T-cell (primary cell): ENCODE results near the gene LUZP2. TPM values are rescaled to one million over a fixed set of nuclear protein-coding genes. Genes with fewer than 3 reads are reported as not detected.

Source experiments
- ATAC-seq, 4 experiments: fragments of 200-7000 bp in 3 of 4; fragments of 150-1000 bp in 1 of 4; cut with Tn5 transposase; replicated peaks in 1 of 4; 1 replicate in 3 of 4; 2 replicates in 1 of 4; pipeline ENCODE4 v1.10.0; 2021; ENCODE audit warnings: moderate library complexity in 3 of 4, mild to moderate bottlenecking in 2 of 4, moderate number of reproducible peaks in 1 of 4
- CTCF ChIA-PET, 2 donors: fragments of 300-600 bp; sonication (Branson Sonifier 250); formaldehyde crosslinking; loops; one replicate each; lab custom pipeline; 2022; ENCODE audit warnings: antibody characterized with exemption in 2 of 2; lab: Charles Lee
- POLR2A ChIA-PET, 2 donors: fragments of 300-600 bp; sonication (Branson Sonifier 250); formaldehyde crosslinking; loops; one replicate each; lab custom pipeline; 2022; ENCODE audit warnings: antibody characterized with exemption in 2 of 2; lab: Charles Lee
- DNase-seq, 35 experiments: peaks; one replicate each; pipeline versions ENCODE4 v3.0.0 to v3.0.0-alpha.2; 2013 to 2023
- H3K27ac ChIP-seq: one replicate; pipeline ENCODE4 v1.5.1; 2013; ENCODE audit warnings: low read length
- H3K27me3 ChIP-seq, 2 experiments: replicated peaks in 1 of 2; 1 replicate in 1 of 2; 2 replicates in 1 of 2; pipeline versions ENCODE4 v1.6.1 to v1.7.0; 2013; ENCODE audit warnings: low read length in 1 of 2, mixed read lengths in 1 of 2; ENCODE audit not compliant: control insufficient read depth in 2 of 2, insufficient read depth in 2 of 2; ENCODE audit errors: extremely low read depth in 1 of 2
- H3K36me3 ChIP-seq, 2 donors: 1 replicate in 1 of 2; 2 replicates in 1 of 2; pipeline versions ENCODE4 v1.6.1 to v1.7.0; 2013; ENCODE audit warnings: low read length in 1 of 2; ENCODE audit not compliant: control insufficient read depth in 2 of 2, insufficient read depth in 1 of 2; ENCODE audit errors: extremely low read depth in 1 of 2
- H3K4me1 ChIP-seq, 2 experiments: 1 replicate in 1 of 2; 2 replicates in 1 of 2; pipeline versions ENCODE4 v1.6.1 to v1.7.0; 2013; ENCODE audit warnings: low read length in 2 of 2, mixed read lengths in 1 of 2; ENCODE audit not compliant: insufficient read depth in 2 of 2, control insufficient read depth in 1 of 2; ENCODE audit errors: extremely low read depth in 1 of 2
- H3K4me3 ChIP-seq, 2 donors: 1 replicate in 1 of 2; 2 replicates in 1 of 2; pipeline versions ENCODE4 v1.5.1 to v1.7.0; 2013; ENCODE audit warnings: mild to moderate bottlenecking in 2 of 2, low read length in 1 of 2, moderate library complexity in 1 of 2; ENCODE audit not compliant: control insufficient read depth in 1 of 2; ENCODE audit errors: extremely low read depth in 1 of 2
- H3K9me3 ChIP-seq: 2 replicates; pipeline ENCODE4 v1.7.0; 2013
- H3K27ac Mint-ChIP-seq, 2 donors: one replicate each; pipeline ENCODE4 v1.8.0; 2020 to 2021; ENCODE audit warnings: mild to moderate bottlenecking in 2 of 2, mixed read lengths in 2 of 2
- H3K27me3 Mint-ChIP-seq, 2 donors: one replicate each; pipeline ENCODE4 v1.8.0; 2021 to 2022; ENCODE audit warnings: mixed read lengths in 2 of 2
- H3K36me3 Mint-ChIP-seq: one replicate; pipeline ENCODE4 v1.8.0; 2021; ENCODE audit warnings: mixed read lengths
- H3K4me1 Mint-ChIP-seq, 3 donors: one replicate each; pipeline ENCODE4 v1.8.0; 2020 to 2022; ENCODE audit warnings: mixed read lengths in 3 of 3, mild to moderate bottlenecking in 1 of 3
- H3K4me3 Mint-ChIP-seq, 3 donors: one replicate each; pipeline ENCODE4 v1.8.0; 2020 to 2022; ENCODE audit warnings: mild to moderate bottlenecking in 3 of 3, mixed read lengths in 3 of 3, moderate library complexity in 3 of 3
- H3K9me3 Mint-ChIP-seq, 3 donors: one replicate each; pipeline ENCODE4 v1.8.0; 2020 to 2022; ENCODE audit warnings: mixed read lengths in 3 of 3
- WGBS: methylation state at CpG from one replicate; pipeline ENCODE4 v1.1.5; 2013; ENCODE audit warnings: missing lambda C conversion rate; ENCODE audit not compliant: insufficient coverage; 5-methylcytosine and 5-hydroxymethylcytosine counted together
- total RNA-seq, 35 experiments: library from RNA in 6 of 35; stranded (reverse) in 6 of 35; fragments of 120-200 nt in 1 of 35; gene quantifications; one replicate each; pipeline versions ENCODE4 v1.2.1 to v1.2.4 and lab custom pipeline; 2013 to 2026

Gene LUZP2
- total RNA-seq, 5 donors from 2014 or later (not counting 1 experiment from before 2014, with no cell fraction given), result not detected

GRCh38 chr11:24617856-24618255 is 121.0 kb downstream of the LUZP2 start:
- Histone ChIP-seq H3K27me3 (no peaks in the 10 kb centered on the region), H3K9me3 (no peaks in the 10 kb centered on the region), H3K4me3 (no peak overlapping the region), H3K4me1 (no peaks in the 10 kb centered on the region), H3K36me3 (no peaks in the 10 kb centered on the region), H3K27ac (no peak overlapping the region)
- Mint-ChIP-seq H3K36me3 (no peaks in the 10 kb centered on the region), H3K27ac (no peak overlapping the region), H3K9me3 (peaks cover 4 to 11% (median 6%) of the 10 kb centered on the region in 3 donors), H3K4me1 (no peaks in the 10 kb centered on the region), H3K4me3 (no peak overlapping the region), H3K27me3 (no peaks in the 10 kb centered on the region)
- no CpG with 5 or more reads among the region's 1 CpG for WGBS
- DNase-seq, result no peak
- ChIA-PET CTCF (no interaction called here), POLR2A (no interaction called here)
- ATAC-seq, result no peak

- Histone ChIP-seq H3K27ac (no peak overlapping the region), H3K9me3 (no peaks in the 10 kb centered on the region), H3K36me3 (no peaks in the 10 kb centered on the region), H3K4me1 (no peaks in the 10 kb centered on the region), H3K27me3 (no peaks in the 10 kb centered on the region), H3K4me3 (no peak overlapping the region)
- Mint-ChIP-seq H3K27ac (no peak overlapping the region), H3K36me3 (no peaks in the 10 kb centered on the region), H3K27me3 (no peaks in the 10 kb centered on the region), H3K4me1 (no peaks in the 10 kb centered on the region), H3K4me3 (no peak overlapping the region), H3K9me3 (peaks cover 4 to 9% (median 8%) of the 10 kb centered on the region in 3 donors)
- DNase-seq (no peak), ATAC-seq (no peak)
- CTCF ChIA-PET, result no interaction called here
- POLR2A ChIA-PET, result no interaction called here
- WGBS, result no CpG with 5 or more reads among the region's 1 CpG
Measured at GRCh38 chr11:24619900-24620299, 123.0 kb downstream of the LUZP2 start.

GRCh38 chr11:24622262-24622661 is 125.4 kb downstream of the LUZP2 start:
- H3K27me3 Mint-ChIP-seq, result no peaks in the 10 kb centered on the region
- Histone ChIP-seq H3K27me3 (no peaks in the 10 kb centered on the region), H3K4me3 (no peak overlapping the region), H3K9me3 (no peaks in the 10 kb centered on the region), H3K4me1 (no peaks in the 10 kb centered on the region), H3K27ac (no peak overlapping the region), H3K36me3 (no peaks in the 10 kb centered on the region)
- no peaks in the 10 kb centered on the region for H3K36me3 Mint-ChIP-seq
- H3K4me3 Mint-ChIP-seq, result no peak overlapping the region
- POLR2A ChIA-PET, result no interaction called here
- WGBS, result 100% methylated on average over 2 of the region's 6 CpGs
- no peak overlapping the region for H3K27ac Mint-ChIP-seq
- no peaks in the 10 kb centered on the region for H3K4me1 Mint-ChIP-seq
- peaks cover 2 to 9% (median 9%) of the 10 kb centered on the region in 3 donors for H3K9me3 Mint-ChIP-seq
- no peak for ATAC-seq
- no peak for DNase-seq
- CTCF ChIA-PET, result no interaction called here

GRCh38 chr11:24623121-24623520 is 126.3 kb downstream of the LUZP2 start:
- CTCF ChIA-PET, result no interaction called here
- H3K36me3 Mint-ChIP-seq, result no peaks in the 10 kb centered on the region
- no CpG with 5 or more reads among the region's 1 CpG for WGBS

GRCh38 chr11:24624432-24624831 is 127.6 kb downstream of the LUZP2 start:
- CTCF ChIA-PET, result no interaction called here
- H3K27me3 Mint-ChIP-seq, result no peaks in the 10 kb centered on the region
- Histone ChIP-seq H3K4me1 (no peaks in the 10 kb centered on the region), H3K27ac (no peak overlapping the region), H3K36me3 (no peaks in the 10 kb centered on the region), H3K4me3 (no peak overlapping the region), H3K9me3 (no peaks in the 10 kb centered on the region), H3K27me3 (no peaks in the 10 kb centered on the region)
- POLR2A ChIA-PET, result no interaction called here
- H3K36me3 Mint-ChIP-seq, result no peaks in the 10 kb centered on the region
- H3K9me3 Mint-ChIP-seq, result peaks cover 0 to 8% (median 7%) of the 10 kb centered on the region in 3 donors
- DNase-seq (no peak), ATAC-seq (no peak)
- no CpG with 5 or more reads among the region's 2 CpGs for WGBS
- no peak overlapping the region for H3K27ac Mint-ChIP-seq
- H3K4me1 Mint-ChIP-seq, result no peaks in the 10 kb centered on the region
- no peak overlapping the region for H3K4me3 Mint-ChIP-seq

More at GRCh38 chr11:24623121-24623520, 126.3 kb downstream of the LUZP2 start:
- Histone ChIP-seq H3K4me1 (no peaks in the 10 kb centered on the region), H3K9me3 (no peaks in the 10 kb centered on the region), H3K27me3 (no peaks in the 10 kb centered on the region), H3K4me3 (no peak overlapping the region), H3K27ac (no peak overlapping the region), H3K36me3 (no peaks in the 10 kb centered on the region)
- Mint-ChIP-seq H3K4me3 (no peak overlapping the region), H3K27ac (no peak overlapping the region), H3K4me1 (no peaks in the 10 kb centered on the region), H3K27me3 (no peaks in the 10 kb centered on the region), H3K9me3 (peaks cover 0 to 9% (median 8%) of the 10 kb centered on the region in 3 donors)
- DNase-seq (no peak), ATAC-seq (no peak)
- POLR2A ChIA-PET, result no interaction called here

- Histone ChIP-seq H3K27ac (no peak overlapping the region), H3K9me3 (no peaks in the 10 kb centered on the region), H3K4me1 (no peaks in the 10 kb centered on the region), H3K27me3 (no peaks in the 10 kb centered on the region), H3K36me3 (no peaks in the 10 kb centered on the region), H3K4me3 (no peak overlapping the region)
- no peak overlapping the region for H3K27ac Mint-ChIP-seq
- no peaks in the 10 kb centered on the region for H3K4me1 Mint-ChIP-seq
- DNase-seq (no peak), ATAC-seq (no peak)
- POLR2A ChIA-PET, result no interaction called here
- WGBS, result no CpG with 5 or more reads among the region's 1 CpG
- CTCF ChIA-PET, result no interaction called here
- no peaks in the 10 kb centered on the region for H3K36me3 Mint-ChIP-seq
- H3K9me3 Mint-ChIP-seq, result peaks cover 0 to 13% (median 4%) of the 10 kb centered on the region in 3 donors
- H3K4me3 Mint-ChIP-seq, result no peak overlapping the region
- no peaks in the 10 kb centered on the region for H3K27me3 Mint-ChIP-seq
Measured at GRCh38 chr11:24625975-24626374, 129.1 kb downstream of the LUZP2 start.

GRCh38 chr11:24628224-24628776 is 131.4 kb downstream of the LUZP2 start:
- ATAC-seq (no peak), DNase-seq (no peak)
- Histone ChIP-seq H3K27ac (no peak overlapping the region), H3K36me3 (no peaks in the 10 kb centered on the region), H3K4me1 (no peaks in the 10 kb centered on the region), H3K9me3 (no peaks in the 10 kb centered on the region), H3K27me3 (no peaks in the 10 kb centered on the region), H3K4me3 (no peak overlapping the region)
- Mint-ChIP-seq H3K9me3 (peaks cover 5 to 14% (median 9%) of the 10 kb centered on the region in 3 donors), H3K27me3 (no peaks in the 10 kb centered on the region), H3K36me3 (no peaks in the 10 kb centered on the region), H3K27ac (no peak overlapping the region), H3K4me1 (no peaks in the 10 kb centered on the region), H3K4me3 (no peak overlapping the region)
- ChIA-PET POLR2A (no interaction called here), CTCF (no interaction called here)
- 83% methylated on average over 1 of the region's 5 CpGs for WGBS
